K562 (cell line): ENCODE data around the gene BCAS4. TPM values are rescaled to one million over a fixed set of nuclear protein-coding genes. Genes with fewer than 3 reads are reported as not detected.

ENCODE experiments used
- ATAC-seq: fragments of 200-7000 bp; cut with Tn5 transposase; 3 replicates; pipeline ENCODE4 v1.9.1; 2020; ENCODE audit warnings: moderate library complexity
- BruUV-seq: library from RNA; stranded (reverse); fragments of 400-500 nt; replicated peaks from 2 replicates; lab custom pipeline; 2021; lab: Mats Ljungman, UMichigan
- CTCF ChIA-PET: fragments of 300-600 bp; formaldehyde crosslinking; extraction: SDS; loops from one replicate; lab custom pipeline; 2021; ENCODE audit warnings: low intra/inter-chr PET ratio; lab: Yijun Ruan, JAX
- POLR2A ChIA-PET: fragments of 300-600, 350-650 bp; sonication (Branson Sonifier 250); formaldehyde crosslinking; extraction: SDS; loops from one replicate; lab custom pipeline; 2021; ENCODE audit warnings: antibody characterized with exemption, inconsistent platforms; lab: Yijun Ruan, JAX
- DNase-seq, 4 experiments: peaks; one replicate each; pipeline versions ENCODE4 v3.0.0 to v3.0.0-alpha.2; 2011 to 2018; ENCODE audit warnings: low spot score in 3 of 4, mixed read lengths in 3 of 4; ENCODE audit errors: extremely low read depth in 1 of 4
- FAIRE-seq: peaks from 2 replicates; lab custom pipeline; 2011; peaks lifted over from hg19 to GRCh38; lab: Jason Lieb, UNC
- H2AFZ ChIP-seq: 2 replicates; pipeline ENCODE4 v1.6.0; 2011; ENCODE audit warnings: low read depth, low read length, control low read depth, inconsistent platforms
- H3K27ac ChIP-seq: fragments of 200-600 bp; 3 replicates; pipeline ENCODE4 v1.8.0; 2011; ENCODE audit warnings: low read depth, mild to moderate bottlenecking, control low read depth, inconsistent platforms, low read length, moderate library complexity, mixed read lengths; ENCODE audit errors: extremely low read depth
- H3K27me3 ChIP-seq, 2 experiments: fragments of 300-600 bp in 1 of 2; 2 replicates in 1 of 2; 3 replicates in 1 of 2; pipeline versions ENCODE4 v1.6.0 to v1.8.0; 2011; ENCODE audit warnings: inconsistent platforms in 2 of 2, low read length in 2 of 2, mild to moderate bottlenecking in 1 of 2, mixed read lengths in 1 of 2, moderate library complexity in 1 of 2; ENCODE audit not compliant: control insufficient read depth in 2 of 2, insufficient read depth in 2 of 2
- H3K36me3 ChIP-seq: fragments of 300-600 bp; 3 replicates; pipeline ENCODE4 v1.8.0; 2011; ENCODE audit warnings: mild to moderate bottlenecking, low read length, inconsistent platforms; ENCODE audit not compliant: control insufficient read depth, insufficient read depth
- H3K4me1 ChIP-seq, 2 experiments: fragments of 200-600 bp in 1 of 2; replicated peaks in 1 of 2; 2 replicates in 1 of 2; 3 replicates in 1 of 2; pipeline versions ENCODE4 v1.5.1 to v1.8.0; 2011; ENCODE audit warnings: inconsistent platforms in 2 of 2, low read length in 2 of 2, mild to moderate bottlenecking in 1 of 2, mixed read lengths in 1 of 2, moderate library complexity in 1 of 2; ENCODE audit not compliant: control insufficient read depth in 2 of 2, insufficient read depth in 2 of 2
- H3K4me2 ChIP-seq: 2 replicates; pipeline ENCODE4 v1.6.1; 2011; ENCODE audit warnings: low read length, control low read depth, inconsistent platforms, mixed read lengths; ENCODE audit not compliant: insufficient read depth
- H3K4me3 ChIP-seq: fragments of 200-600 bp; sonication (generic), shearing (Covaris generic); 2 replicates; pipeline ENCODE4 v1.5.1; 2016; ENCODE audit warnings: control low read depth, inconsistent platforms
- H3K79me2 ChIP-seq: fragments of 200-600 bp; 3 replicates; pipeline ENCODE4 v1.8.0; 2011; ENCODE audit warnings: low read length, inconsistent platforms; ENCODE audit not compliant: control insufficient read depth, insufficient read depth
- H3K9ac ChIP-seq, 2 experiments: 2 replicates each; pipeline versions ENCODE4 v1.6.0 to v1.6.1; 2011; ENCODE audit warnings: low read depth in 2 of 2, low read length in 2 of 2, control low read depth in 1 of 2, inconsistent platforms in 1 of 2, mild to moderate bottlenecking in 1 of 2, mixed read lengths in 1 of 2; ENCODE audit not compliant: insufficient read depth in 1 of 2
- H3K9me1 ChIP-seq: one replicate; pipeline ENCODE4 v1.6.0; 2011; ENCODE audit warnings: inconsistent platforms, mild to moderate bottlenecking, low read length, moderate library complexity; ENCODE audit not compliant: control insufficient read depth, insufficient read depth
- H3K9me3 ChIP-seq: replicated peaks from 2 replicates; pipeline ENCODE4 v1.5.1; 2011; ENCODE audit warnings: low read depth, low read length, inconsistent platforms; ENCODE audit not compliant: control insufficient read depth, insufficient read depth
- H4K20me1 ChIP-seq: replicated peaks from 2 replicates; pipeline ENCODE4 v1.6.1; 2011; ENCODE audit warnings: low read length, inconsistent platforms, mixed read lengths; ENCODE audit not compliant: control insufficient read depth, insufficient read depth
- ASH1L ChIP-seq: fragments of 450-650 bp; IDR thresholded peaks from 2 replicates; pipeline ENCODE4 v1.6.1; 2018; ENCODE audit warnings: borderline replicate concordance, mild to moderate bottlenecking, low read depth; ENCODE audit not compliant: partially characterized antibody
- C11orf30 ChIP-seq: fragments of 450-650 bp; IDR thresholded peaks from 2 replicates; pipeline ENCODE4 v1.6.1; 2016; ENCODE audit warnings: low read depth, mild to moderate bottlenecking
- DDX20 ChIP-seq: fragments of 450-650 bp; IDR thresholded peaks from 2 replicates; pipeline ENCODE4 v1.6.1; 2016; ENCODE audit warnings: missing genetic modification characterization, low read depth, mild to moderate bottlenecking, missing compliant biosample characterization, moderate library complexity
- FIP1L1 ChIP-seq: fragments of 200-400 bp; formaldehyde crosslinking; IDR thresholded peaks from 2 replicates; pipeline ENCODE4 v1.6.1; 2018; ENCODE audit warnings: mild to moderate bottlenecking, low read depth, low read length; ENCODE audit not compliant: poor library complexity, severe bottlenecking
- FOXJ3 ChIP-seq: sonication (generic); formaldehyde crosslinking; IDR thresholded peaks from 2 replicates; pipeline ENCODE4 v1.4.0; 2020; ENCODE audit warnings: mild to moderate bottlenecking, missing genetic modification reagents
- MAFF ChIP-seq: IDR thresholded peaks from 2 replicates; pipeline ENCODE4 v1.6.1; 2012; ENCODE audit warnings: low read length, improper control_type of control experiment
- MAFG ChIP-seq: fragments of 450-650 bp; conservative IDR thresholded peaks from 2 replicates; pipeline ENCODE4 v1.6.1; 2016; ENCODE audit warnings: missing genetic modification characterization, missing compliant biosample characterization
- MEF2D ChIP-seq: conservative IDR thresholded peaks from 2 replicates; pipeline ENCODE4 v1.6.1; 2016; ENCODE audit warnings: low read depth, missing genetic modification characterization, missing compliant biosample characterization
- NR4A1 ChIP-seq, 2 experiments: fragments of 250-450 bp in 1 of 2; fragments of 450-650 bp in 1 of 2; sonication (Bioruptor Pico) in 1 of 2; IDR thresholded peaks; 2 replicates each; pipeline versions ENCODE4 v1.4.0 to v1.6.1; 2016 to 2020; ENCODE audit warnings: mild to moderate bottlenecking in 2 of 2, missing compliant biosample characterization in 1 of 2, missing genetic modification characterization in 1 of 2, moderate library complexity in 1 of 2
- TEAD1 ChIP-seq, 2 experiments: fragments of 450-650 bp in 1 of 2; sonication (generic) in 1 of 2; formaldehyde crosslinking; IDR thresholded peaks; 2 replicates each; pipeline versions ENCODE4 v1.4.0 to v1.8.0; 2020 to 2022; ENCODE audit warnings: mild to moderate bottlenecking in 2 of 2, missing genetic modification reagents in 1 of 2
- TEAD2 ChIP-seq: fragments of 450-650 bp; IDR thresholded peaks from 2 replicates; pipeline ENCODE4 v1.6.1; 2016; ENCODE audit warnings: missing genetic modification characterization, control low read depth, missing compliant biosample characterization
- WHSC1 ChIP-seq: IDR thresholded peaks from one replicate; pipeline ENCODE4 v1.6.1; 2012; ENCODE audit warnings: low read length, control low read depth, inconsistent platforms
- ZNF316 ChIP-seq: fragments of 450-650 bp; IDR thresholded peaks from 2 replicates; pipeline ENCODE4 v1.6.1; 2016
- WGBS: fragments of 100-300 bp; shearing (Covaris generic); methylation state at CpG from one replicate; pipeline ENCODE4 v1.1.6; 2016; ENCODE audit warnings: low coverage, mixed read lengths; ENCODE audit not compliant: insufficient coverage; ENCODE audit errors: missing lambda C conversion rate; 5-methylcytosine and 5-hydroxymethylcytosine counted together
- in situ Hi-C: fragments of 300-500 bp; cut with MboI; formaldehyde crosslinking; loops from 4 replicates; pipeline ENCODE4 v1.15.0; 2018; ENCODE audit warnings: inconsistent platforms, mixed read lengths
- intact Hi-C: fragments of 100-400 bp; cut with micrococcal nuclease; formaldehyde crosslinking; loops from 2 replicates; pipeline ENCODE4 v1.14.2; 2022
- polyA plus RNA-seq, 8 experiments: library from polyadenylated mRNA; depleted of rRNA in 4 of 8; stranded (reverse) in 5 of 8; unstranded in 3 of 8; fragments of >200 nt; fragmentation: Nextera tagmentation in 2 of 8; fragmentation: Illumina TruSeq in 1 of 8; extraction: Ambion mirVana in 2 of 8; extraction: Trizol in 1 of 8; gene quantifications; 2 replicates each; pipeline versions ENCODE4 v1.2.1 to v1.2.3, GENCODE V29; 2011 to 2014; ENCODE audit warnings: inconsistent platforms in 1 of 8, missing spikeins in 1 of 8
- total RNA-seq, 7 experiments: library from RNA; depleted of rRNA in 6 of 7; stranded (reverse); fragments of >200 nt in 6 of 7; fragmentation: Illumina TruSeq in 2 of 7; extraction: Trizol in 2 of 7; gene quantifications; 2 replicates each; pipeline versions ENCODE4 v1.2.1 to v1.2.3, GENCODE V29; 2011 to 2021; ENCODE audit warnings: low replicate concordance in 1 of 7
- TF ChIP-seq, protein P1 (sequence below): fragments of 250-450 bp; sonication (Bioruptor Pico); IDR thresholded peaks from 2 replicates; pipeline ENCODE4 v1.4.0; 2020; ENCODE audit warnings: mild to moderate bottlenecking, moderate library complexity

The BCAS4 gene
- total and polyA plus RNA-seq, 9 of the 15 experiments (the other 6 are each of a cell fraction or from before 2014, with no cell fraction given) = 0.15 to 2.3 (median 0.47) TPM

DNA sequence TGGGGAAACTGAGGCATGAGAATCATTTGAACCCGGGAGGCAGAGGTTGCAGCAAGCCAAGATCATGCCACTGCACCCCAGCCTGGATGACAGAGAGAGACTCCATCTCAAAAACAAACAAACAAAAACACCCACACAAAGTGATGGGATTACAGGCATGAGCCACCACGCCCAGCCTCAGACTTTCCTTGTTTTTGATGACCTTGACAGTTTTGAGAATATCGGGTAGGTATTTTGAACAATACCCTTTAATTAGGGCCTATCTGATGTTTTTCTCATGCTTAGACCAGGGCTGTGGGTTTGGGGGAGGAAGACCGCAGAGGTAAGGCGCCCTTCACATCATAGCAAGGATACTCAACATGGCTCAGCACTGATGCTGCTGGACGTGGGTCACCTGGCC is 72.9 kb downstream of the BCAS4 start:
- H3K79me2 ChIP-seq = no peaks in the 10 kb centered on the region
- no peak overlapping the region for H2AFZ ChIP-seq
- no peak overlapping the region for H3K4me3 ChIP-seq
- H3K9me3 ChIP-seq = no peaks in the 10 kb centered on the region
- TF ChIP-seq FOXJ3 (CRISPR knock-in tag) = no peak
- no peak for TF ChIP-seq DDX20 (tag)
- no peak for TF ChIP-seq TEAD1 (CRISPR knock-in tag; IDR thresholded peaks at IDR 0.05)
- no peak for TF ChIP-seq FIP1L1
- TF ChIP-seq, protein P1, sequence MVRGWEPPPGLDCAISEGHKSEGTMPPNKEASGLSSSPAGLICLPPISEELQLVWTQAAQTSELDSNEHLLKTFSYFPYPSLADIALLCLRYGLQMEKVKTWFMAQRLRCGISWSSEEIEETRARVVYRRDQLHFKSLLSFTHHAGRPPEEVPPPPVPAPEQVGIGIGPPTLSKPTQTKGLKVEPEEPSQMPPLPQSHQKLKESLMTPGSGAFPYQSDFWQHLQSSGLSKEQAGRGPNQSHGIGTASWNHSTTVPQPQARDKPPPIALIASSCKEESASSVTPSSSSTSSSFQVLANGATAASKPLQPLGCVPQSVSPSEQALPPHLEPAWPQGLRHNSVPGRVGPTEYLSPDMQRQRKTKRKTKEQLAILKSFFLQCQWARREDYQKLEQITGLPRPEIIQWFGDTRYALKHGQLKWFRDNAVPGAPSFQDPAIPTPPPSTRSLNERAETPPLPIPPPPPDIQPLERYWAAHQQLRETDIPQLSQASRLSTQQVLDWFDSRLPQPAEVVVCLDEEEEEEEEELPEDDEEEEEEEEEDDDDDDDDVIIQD = no peak
- TF ChIP-seq WHSC1 = no peak
- peak; percentile 21; the same call in 1 of the 2 replicates for TF ChIP-seq MAFG (tag)
- TF ChIP-seq MAFF = peak; percentile 34; the same call in 1 of the 2 replicates
- TF ChIP-seq C11orf30 = peak; percentile 53; the same call in 1 of the 2 replicates
- TF ChIP-seq TEAD2 = no peak
- no peak for TF ChIP-seq MEF2D (tag)
- TF ChIP-seq ASH1L = no peak
- TF ChIP-seq NR4A1 (CRISPR knock-in tag; IDR thresholded peaks at IDR 0.05) = no peak
- TF ChIP-seq NR4A1 (tag; IDR thresholded peaks at IDR 0.05) = no peak
- peak; percentile 69 for TF ChIP-seq ZNF316
- intact Hi-C loops = no loop called here
- in situ Hi-C loops = no loop called here
- H3K4me2 ChIP-seq = no peak overlapping the region
- FAIRE-seq (no peak), DNase-seq (no peak), ATAC-seq (no peak)
- no peak overlapping the region for H3K27ac ChIP-seq
- H4K20me1 ChIP-seq = no peaks in the 10 kb centered on the region; the same call in 1 of the 2 replicates
- WGBS = 44% methylated on average over 6 of the region's 6 CpGs
- BruUV-seq = no TSS peak
- ChIA-PET CTCF (no interaction called here), POLR2A (interaction anchor here (1.3 to 1.6 kb wide), 3 partner anchors 8 to 14 kb away, joined by 3 to 6 read pairs (median 3); no protein-coding TSS in a partner anchor)
- no peaks in the 10 kb centered on the region for H3K36me3 ChIP-seq
- H3K9ac ChIP-seq = no peak overlapping the region
- peaks cover 0 to 21% of the 10 kb centered on the region in 2 experiments; a peak in 2 of 5 replicates for H3K4me1 ChIP-seq
- peaks cover 0 to 4% of the 10 kb centered on the region in 2 experiments; a peak in 1 of 5 replicates for H3K27me3 ChIP-seq
- no peaks in the 10 kb centered on the region for H3K9me1 ChIP-seq
